ENCODE results near the gene PTH1R.

Gene PTH1R

GRCh38 chr3:46883054-46883829, 5.7 kb downstream of the PTH1R start:
- no peak for DNase-seq (ENCODE audit: low read depth in 2 of 2)

DNA sequence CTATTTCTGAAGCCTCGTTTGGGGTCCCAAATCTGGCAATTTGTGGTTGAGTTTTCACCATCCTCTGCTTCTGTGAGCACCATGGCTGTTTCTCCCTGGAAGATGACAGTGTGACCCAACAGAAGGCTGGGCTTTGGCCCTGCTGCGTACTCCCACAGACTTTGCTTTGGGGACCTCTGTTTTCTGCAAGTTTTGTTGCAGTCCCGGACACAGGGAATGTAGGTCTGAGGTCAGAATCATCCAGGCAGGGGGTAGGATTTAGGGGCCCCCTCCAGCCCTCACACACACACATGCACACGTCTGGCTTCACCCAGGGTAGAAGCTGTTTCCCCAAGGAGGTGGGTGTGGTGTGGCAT, 6.3 kb downstream of the PTH1R start:
- no peak for DNase-seq (ENCODE audit: low read depth in 2 of 2)

GRCh38 chr3:46884427-46884826, 6.9 kb downstream of the PTH1R start:
- DNase-seq (ENCODE audit: low read depth in 2 of 2), result no peak

DNA sequence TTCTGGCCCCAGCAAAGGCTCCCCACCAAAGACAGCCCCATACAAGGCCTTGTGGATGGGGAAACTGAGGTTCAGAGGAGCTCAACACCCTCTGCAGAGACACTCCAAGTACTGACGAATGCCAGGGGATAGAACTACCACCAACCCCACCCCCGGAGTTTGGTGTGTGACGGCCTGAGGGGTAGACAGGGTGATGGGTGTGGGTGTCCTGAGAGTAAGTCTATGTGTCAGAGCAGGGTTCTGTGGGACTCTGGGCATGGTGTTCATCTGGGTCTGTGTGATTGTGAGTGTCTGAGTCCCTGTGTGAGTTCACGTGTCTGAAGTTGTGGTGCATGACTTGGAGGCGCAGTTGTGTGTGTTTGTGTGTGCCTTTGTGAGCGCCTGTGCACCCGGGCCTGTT, 7.4 kb downstream of the PTH1R start:
- no peak for DNase-seq (ENCODE audit: low read depth in 2 of 2)

DNA sequence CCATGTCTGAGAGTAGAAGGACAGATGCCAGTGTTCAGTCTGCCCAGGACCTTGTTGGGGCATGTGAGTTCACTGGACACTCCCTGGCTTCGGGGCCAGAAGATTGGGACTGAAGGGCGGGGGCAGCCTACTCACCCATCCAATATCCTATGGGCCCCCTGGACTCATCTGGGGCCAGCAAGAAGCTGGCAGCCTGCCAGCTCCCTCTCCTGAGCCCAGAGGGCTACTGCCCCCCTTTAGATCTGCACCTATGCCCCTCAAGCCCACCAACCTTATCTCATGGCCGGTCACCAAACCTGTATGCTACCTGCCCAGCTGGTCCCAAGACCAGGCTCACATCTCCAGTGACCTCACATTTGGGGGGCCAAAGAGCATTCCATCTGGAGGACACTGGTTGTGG, 8.1 kb downstream of the PTH1R start:
- no peak for DNase-seq (ENCODE audit: low read depth in 2 of 2)

GRCh38 chr3:46887980-46888494, 10.5 kb downstream of the PTH1R start:
- DNase-seq (ENCODE audit: low read depth in 2 of 2), result no peak

- no peak for DNase-seq (ENCODE audit: low read depth in 2 of 2)
Observed at GRCh38 chr3:46888705-46889104, 11.2 kb downstream of the PTH1R start.

GRCh38 chr3:46889381-46890110, 12.0 kb downstream of the PTH1R start:
- DNase-seq (ENCODE audit: low read depth in 2 of 2), result no peak

GRCh38 chr3:46890132-46890531, 12.6 kb downstream of the PTH1R start:
- no peak for DNase-seq (ENCODE audit: low read depth in 2 of 2)

DNA sequence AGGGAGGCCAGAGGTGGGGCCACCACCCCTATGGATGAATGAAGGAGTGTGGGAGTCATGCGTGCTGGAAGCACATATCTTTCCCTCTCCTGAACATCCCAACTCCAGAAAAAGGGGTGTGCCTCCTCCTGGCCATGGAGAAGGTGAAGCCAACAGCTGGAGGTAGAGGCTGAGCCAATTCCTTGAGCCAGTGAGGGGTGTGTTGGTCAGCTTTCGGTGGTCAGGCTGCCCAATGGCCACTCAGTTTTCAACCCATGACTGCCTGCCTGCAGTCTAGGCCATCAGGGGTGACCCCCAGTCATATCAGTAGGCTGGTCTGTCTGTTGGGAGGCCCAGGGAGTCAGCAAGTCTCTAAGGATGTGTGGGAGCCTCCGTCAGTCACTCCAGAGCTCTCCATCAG, 13.6 kb downstream of the PTH1R start:
- no peak for DNase-seq (ENCODE audit: low read depth in 2 of 2)

DNA sequence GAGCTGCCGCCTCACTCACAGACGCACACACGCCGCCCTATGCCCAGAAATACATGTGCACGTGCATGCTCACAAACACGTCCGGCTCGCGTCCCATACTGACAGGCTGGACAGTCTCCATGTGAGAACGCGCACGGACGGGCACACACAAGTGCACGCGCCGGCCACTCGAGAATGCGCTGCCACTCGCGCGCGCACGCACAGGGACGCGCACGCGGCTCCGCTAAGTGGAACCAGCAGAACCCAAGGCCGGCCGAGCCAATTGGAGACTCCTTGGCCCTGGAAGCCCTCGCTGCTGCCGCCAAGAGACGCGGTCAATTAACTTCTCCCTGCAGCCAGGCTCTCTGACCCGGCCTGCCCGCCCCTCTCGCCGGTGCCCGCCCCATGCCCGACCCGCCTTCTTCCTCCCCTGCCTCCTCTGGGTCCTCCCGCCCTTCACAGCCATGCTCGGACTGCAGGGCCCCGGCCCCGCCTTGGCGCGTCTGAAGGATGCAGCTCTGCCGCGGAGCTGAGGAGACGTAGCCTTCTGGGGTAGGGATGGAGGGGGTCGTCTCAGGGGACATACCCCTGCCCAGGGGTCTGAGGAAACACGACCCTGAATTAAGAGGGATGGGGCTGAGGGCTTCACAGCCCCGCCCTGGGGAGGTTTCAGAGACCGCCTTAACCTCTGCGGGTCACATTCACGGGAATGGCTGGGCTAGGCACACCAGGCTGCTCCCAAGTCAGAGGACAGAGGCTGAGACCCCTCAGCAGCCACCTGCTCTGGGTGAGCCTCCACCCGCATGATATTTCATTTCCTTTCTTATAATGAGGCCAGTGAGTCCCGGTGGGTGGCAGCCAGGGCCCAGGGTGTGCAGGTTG, 15.0 kb downstream of the PTH1R start:
- no peak for DNase-seq (ENCODE audit: low read depth in 2 of 2)

GRCh38 chr3:46893146-46893748, 15.7 kb downstream of the PTH1R start:
- DNase-seq (ENCODE audit: low read depth in 2 of 2), result no peak

DNA sequence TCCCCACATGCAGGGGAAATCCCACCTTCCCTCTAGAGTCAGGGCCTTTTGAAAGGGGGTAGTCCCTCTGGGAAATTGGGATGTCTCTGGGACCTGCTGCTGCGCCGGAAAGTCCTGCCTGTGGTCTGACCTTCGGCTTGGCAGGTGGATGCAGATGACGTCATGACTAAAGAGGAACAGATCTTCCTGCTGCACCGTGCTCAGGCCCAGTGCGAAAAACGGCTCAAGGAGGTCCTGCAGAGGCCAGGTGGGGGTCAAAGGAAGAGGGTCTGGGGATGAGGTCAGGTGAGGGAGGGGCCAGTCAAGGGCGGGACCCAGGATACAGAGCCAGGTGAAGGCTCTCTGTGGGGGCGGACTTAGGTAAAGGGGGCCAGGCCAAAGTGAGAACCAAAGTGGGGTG, 16.2 kb downstream of the PTH1R start:
- DNase-seq (ENCODE audit: low read depth in 2 of 2), result no peak

GRCh38 chr3:46894256-46894655, 16.7 kb downstream of the PTH1R start:
- DNase-seq (ENCODE audit: low read depth in 2 of 2), result no peak

DNA sequence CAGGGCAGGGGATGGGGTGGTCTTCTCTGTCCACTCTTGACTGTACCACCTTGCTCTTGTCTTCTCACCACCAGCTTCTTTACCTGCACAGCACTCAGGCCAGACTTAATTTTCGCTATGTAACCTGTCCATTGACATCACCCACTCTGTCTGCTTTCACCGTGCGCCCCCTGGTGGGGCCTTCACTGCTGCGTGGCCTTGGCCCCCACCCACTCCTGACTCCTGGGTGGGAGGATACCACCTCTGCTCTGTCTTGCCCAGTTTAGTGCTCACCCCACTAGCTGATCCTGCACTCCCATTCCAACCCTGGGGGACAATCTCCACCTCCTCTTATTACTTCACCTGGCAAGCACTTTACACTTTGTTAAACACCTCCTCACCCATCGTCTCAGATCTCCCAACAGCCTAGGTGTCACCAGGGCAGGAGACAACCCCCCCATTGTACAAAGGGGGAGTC, 17.7 kb downstream of the PTH1R start:
- peak; percentile 72 to 73 for DNase-seq (ENCODE audit: low read depth in 2 of 2)

DNA sequence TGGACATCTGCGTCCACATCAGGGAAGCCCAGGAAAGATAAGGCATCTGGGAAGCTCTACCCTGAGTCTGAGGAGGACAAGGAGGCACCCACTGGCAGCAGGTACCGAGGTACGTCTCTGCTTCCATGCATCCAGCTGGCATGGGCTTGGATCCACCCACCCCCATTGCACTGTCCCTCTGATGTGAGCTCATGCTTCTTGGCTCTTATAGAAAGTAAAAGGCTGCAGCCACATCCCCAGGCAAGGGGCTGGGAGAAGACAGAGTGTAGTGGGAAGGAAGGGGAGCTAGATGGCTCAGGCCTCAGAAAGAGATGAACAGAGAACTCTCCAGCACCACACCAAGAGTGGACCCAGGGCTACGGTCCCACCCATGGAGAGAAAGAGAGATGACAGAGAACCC, 18.2 kb downstream of the PTH1R start:
- DNase-seq (ENCODE audit: low read depth in 2 of 2), result no peak

DNA sequence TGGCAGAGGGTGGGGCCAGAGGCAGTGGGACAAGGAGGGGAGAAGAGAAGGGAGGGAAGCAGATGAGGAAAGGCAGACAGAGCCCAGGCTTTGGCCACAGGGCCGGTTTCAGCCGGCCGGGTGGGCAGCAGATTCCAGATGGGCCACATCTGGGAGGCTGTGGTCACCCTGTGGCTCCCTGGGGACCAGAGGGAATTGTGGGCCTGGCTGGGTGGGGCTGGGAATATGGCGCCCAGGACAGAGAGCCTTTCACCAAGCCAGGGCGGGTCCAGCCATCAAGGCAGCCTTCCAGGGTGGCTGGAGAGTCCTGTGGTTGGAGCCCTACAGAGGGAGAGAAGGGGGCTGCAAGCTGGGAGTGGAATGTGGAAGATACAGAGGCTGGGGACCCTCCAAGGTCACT, 18.9 kb downstream of the PTH1R start:
- no peak for DNase-seq (ENCODE audit: low read depth in 2 of 2)

DNA sequence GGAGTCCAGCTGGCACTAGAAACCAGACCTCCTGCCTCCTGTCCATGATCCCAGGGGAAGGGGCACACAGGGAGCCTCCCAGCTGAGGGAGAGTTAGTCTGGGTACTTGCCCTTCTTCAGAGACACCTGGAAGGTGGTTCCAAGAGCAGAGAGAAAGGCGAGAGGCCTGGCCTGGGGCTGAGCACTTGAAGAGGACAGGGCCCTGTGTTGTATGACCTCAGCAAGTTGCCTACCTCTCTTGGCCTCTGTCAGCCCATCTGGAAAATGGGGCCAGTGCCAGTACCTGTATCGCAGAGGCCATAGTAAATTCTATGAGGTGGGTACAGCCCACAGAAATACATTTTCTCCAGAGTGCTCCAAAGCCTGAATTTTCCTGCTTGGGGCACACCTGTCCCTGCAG, 19.5 kb downstream of the PTH1R start:
- DNase-seq (ENCODE audit: low read depth in 2 of 2), result no peak

GRCh38 chr3:46897829-46898320, 20.4 kb downstream of the PTH1R start:
- DNase-seq (ENCODE audit: low read depth in 2 of 2), result no peak

DNA sequence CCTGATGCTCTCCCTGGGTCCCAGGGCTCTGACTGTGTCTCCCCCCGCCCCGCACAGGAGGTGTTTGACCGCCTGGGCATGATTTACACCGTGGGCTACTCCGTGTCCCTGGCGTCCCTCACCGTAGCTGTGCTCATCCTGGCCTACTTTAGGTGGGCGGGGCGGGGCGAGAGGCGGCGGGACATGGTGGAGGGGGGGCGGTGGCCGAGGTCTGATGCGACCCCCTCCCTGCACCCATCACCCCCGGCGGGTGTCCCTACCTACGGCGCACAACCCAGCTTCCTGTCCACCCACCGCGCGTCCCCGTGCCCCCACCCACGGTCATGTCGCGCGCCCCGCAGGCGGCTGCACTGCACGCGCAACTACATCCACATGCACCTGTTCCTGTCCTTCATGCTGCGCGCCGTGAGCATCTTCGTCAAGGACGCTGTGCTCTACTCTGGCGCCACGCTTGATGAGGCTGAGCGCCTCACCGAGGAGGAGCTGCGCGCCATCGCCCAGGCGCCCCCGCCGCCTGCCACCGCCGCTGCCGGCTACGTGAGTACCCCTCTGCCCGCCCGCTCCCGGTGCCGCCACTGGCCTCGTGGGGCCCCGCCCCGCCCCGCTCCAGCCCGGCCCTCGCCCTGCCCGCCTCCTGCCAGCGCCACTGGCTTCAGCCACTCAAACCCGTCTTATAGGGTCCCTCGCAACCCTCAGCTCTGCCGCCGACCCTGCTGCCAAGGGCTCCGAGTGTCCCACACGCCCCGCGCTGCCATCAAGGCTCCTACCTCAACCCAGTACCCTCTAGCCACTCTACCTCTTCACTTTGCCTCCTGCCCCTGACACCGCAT, 21.0 kb downstream of the PTH1R start:
- no peak for DNase-seq (ENCODE audit: low read depth in 2 of 2)

Data from activated CD4-positive, alpha-beta T cell treated with anti-CD3 and anti-CD28 coated beads for 24 hours (primary cell).